GM23248 (cell line): Measurements from ENCODE around the gene DCDC1. TPM values are rescaled to one million over a fixed set of nuclear protein-coding genes. Genes with fewer than 3 reads are reported as not detected.

ENCODE experiments used
- DNase-seq: peaks from one replicate; pipeline ENCODE4 v3.0.0-alpha.2; 2015
- H2AFZ ChIP-seq: fragments of 200-600 bp; sonication (generic); 2 replicates; pipeline ENCODE4 v1.6.1; 2016; ENCODE audit warnings: antibody characterized with exemption
- H3F3A ChIP-seq: fragments of 200-600 bp; sonication (generic); 2 replicates; pipeline ENCODE4 v1.6.1; 2016; ENCODE audit warnings: mild to moderate bottlenecking, antibody characterized with exemption, mixed run types; ENCODE audit not compliant: insufficient read depth
- H3K27ac ChIP-seq: fragments of 200-600 bp; sonication (generic); 2 replicates; pipeline ENCODE4 v1.5.1; 2016; ENCODE audit warnings: mild to moderate bottlenecking
- H3K27me3 ChIP-seq: fragments of 200-600 bp; sonication (generic); replicated peaks from 2 replicates; pipeline ENCODE4 v1.6.1; 2016; ENCODE audit warnings: mild to moderate bottlenecking; ENCODE audit not compliant: insufficient read depth
- H3K36me3 ChIP-seq: fragments of 200-600 bp; sonication (generic); 2 replicates; pipeline ENCODE4 v1.6.1; 2016; ENCODE audit warnings: low read depth, mild to moderate bottlenecking
- H3K4me1 ChIP-seq: fragments of 200-600 bp; sonication (generic); 2 replicates; pipeline ENCODE4 v1.6.1; 2016; ENCODE audit warnings: mild to moderate bottlenecking; ENCODE audit not compliant: insufficient read depth
- H3K4me2 ChIP-seq: fragments of 200-600 bp; sonication (generic); one replicate; pipeline ENCODE4 v1.6.1; 2016; ENCODE audit warnings: mild to moderate bottlenecking; ENCODE audit not compliant: unreplicated experiment
- H3K4me3 ChIP-seq: fragments of 200-600 bp; sonication (generic); 2 replicates; pipeline ENCODE4 v1.5.1; 2016; ENCODE audit warnings: mild to moderate bottlenecking
- H3K79me2 ChIP-seq: fragments of 200-600 bp; sonication (generic); 2 replicates; pipeline ENCODE4 v1.6.1; 2016; ENCODE audit warnings: mild to moderate bottlenecking; ENCODE audit not compliant: insufficient read depth
- H3K9ac ChIP-seq: fragments of 200-600 bp; sonication (generic); 2 replicates; pipeline ENCODE4 v1.6.1; 2016; ENCODE audit warnings: mild to moderate bottlenecking
- H3K9me2 ChIP-seq: fragments of 200-600 bp; sonication (generic); 2 replicates; pipeline ENCODE4 v1.6.1; 2016; ENCODE audit warnings: mixed run types, mild to moderate bottlenecking, moderate library complexity; ENCODE audit not compliant: insufficient read depth
- H3K9me3 ChIP-seq: fragments of 200-600 bp; sonication (generic); one replicate; pipeline ENCODE4 v1.6.1; 2017; ENCODE audit warnings: low read depth
- H4K20me1 ChIP-seq: fragments of 200-600 bp; sonication (generic); 2 replicates; pipeline ENCODE4 v1.6.0; 2016; ENCODE audit not compliant: insufficient read depth
- EZH2 ChIP-seq: fragments of 200-600 bp; sonication (generic); IDR thresholded peaks from 2 replicates; pipeline ENCODE4 v1.6.1; 2018; ENCODE audit warnings: antibody characterized with exemption, mild to moderate bottlenecking; ENCODE audit not compliant: insufficient read depth, poor library complexity, severe bottlenecking
- EZH2phosphoT487 ChIP-seq: fragments of 200-600 bp; sonication (generic); IDR thresholded peaks from 2 replicates; pipeline ENCODE4 v1.6.1; 2018; ENCODE audit warnings: antibody characterized with exemption, moderate library complexity, mild to moderate bottlenecking, low read depth; ENCODE audit not compliant: insufficient read depth
- WGBS, 2 experiments: methylation state at CpG; one replicate each; pipeline ENCODE4 v1.1.6; 2015 to 2017; ENCODE audit warnings: low lambda C conversion rate in 2 of 2, low coverage in 1 of 2; ENCODE audit errors: missing lambda C conversion rate in 2 of 2; 5-methylcytosine and 5-hydroxymethylcytosine counted together
- in situ Hi-C: fragments of 300-500 bp; cut with MboI; formaldehyde crosslinking; loops from 2 replicates; pipeline ENCODE4 v1.15.0; 2020
- polyA plus RNA-seq: library from polyadenylated mRNA; unstranded; fragments of >200 nt; fragmentation: Nextera tagmentation; extraction: Ambion mirVana; gene quantifications from 2 replicates; pipeline ENCODE4 v1.2.1, GENCODE V29; 2016
- total RNA-seq: library from RNA; depleted of rRNA; stranded (reverse); fragments of >200 nt; shearing (Covaris generic); gene quantifications from 2 replicates; pipeline ENCODE4 v1.2.3, GENCODE V29; 2014

DCDC1 gene
- total and polyA plus RNA-seq, 2 experiments from 2014 or later: not detected

GRCh38 chr11:31404614-31405013 is 35.1 kb upstream of the DCDC1 start:
- Histone ChIP-seq H3K27me3 (no peaks in the 10 kb centered on the region), H3K9ac (no peak overlapping the region), H3K4me2 (no peak overlapping the region), H3F3A (0 out of 2 replicates have a peak, but pooled peaks cover 9% of the 10 kb centered on the region), H3K9me2 (no peaks in the 10 kb centered on the region), H3K27ac (no peak overlapping the region), H2AFZ (no peak overlapping the region), H3K79me2 (no peaks in the 10 kb centered on the region), H4K20me1 (no peaks in the 10 kb centered on the region), H3K9me3 (no peaks in the 10 kb centered on the region), H3K4me1 (peaks cover 14% of the 10 kb centered on the region), H3K4me3 (no peak overlapping the region), H3K36me3 (peaks cover 4% of the 10 kb centered on the region; the same call in 1 of the 2 replicates)
- no peak for DNase-seq
- in situ Hi-C loops: no loop called here
- TF ChIP-seq EZH2phosphoT487: no peak
- no peak for TF ChIP-seq EZH2

- no peak overlapping the region for H3K27ac ChIP-seq
- no peak for TF ChIP-seq EZH2phosphoT487
- TF ChIP-seq EZH2: no peak
- H3K9me3 ChIP-seq: no peaks in the 10 kb centered on the region
- in situ Hi-C loops: no loop called here
- no peak overlapping the region for H3K4me3 ChIP-seq
- no peaks in the 10 kb centered on the region for H3K4me1 ChIP-seq
- no peak overlapping the region for H3K4me2 ChIP-seq
- H3K79me2 ChIP-seq: no peaks in the 10 kb centered on the region
- H4K20me1 ChIP-seq: no peaks in the 10 kb centered on the region
- H3K9me2 ChIP-seq: no peaks in the 10 kb centered on the region
- no peak overlapping the region for H3K9ac ChIP-seq
- 36 to 38% methylated on average over 5 of the region's 5 CpGs for WGBS, 2 experiments
- H2AFZ ChIP-seq: no peak overlapping the region
- DNase-seq: peak; percentile 49
- H3K27me3 ChIP-seq: no peaks in the 10 kb centered on the region
- 0 out of 2 replicates have a peak, but pooled peaks cover 10% of the 10 kb centered on the region for H3F3A ChIP-seq
- peaks cover 4% of the 10 kb centered on the region; the same call in 1 of the 2 replicates for H3K36me3 ChIP-seq
Observed at GRCh38 chr11:31397239-31397834, 27.8 kb upstream of the DCDC1 start.

GRCh38 chr11:31387379-31387778 is 17.8 kb upstream of the DCDC1 start:
- no peak overlapping the region for H3K4me2 ChIP-seq
- H3K79me2 ChIP-seq: peaks cover 9% of the 10 kb centered on the region; the same call in 1 of the 2 replicates
- in situ Hi-C loops: no loop called here
- no peaks in the 10 kb centered on the region for H3K9me2 ChIP-seq
- no peaks in the 10 kb centered on the region for H3K4me1 ChIP-seq
- H3K9me3 ChIP-seq: no peaks in the 10 kb centered on the region
- H4K20me1 ChIP-seq: no peaks in the 10 kb centered on the region
- H2AFZ ChIP-seq: no peak overlapping the region
- no peak for DNase-seq
- no peak overlapping the region for H3K27ac ChIP-seq
- H3K9ac ChIP-seq: no peak overlapping the region
- H3F3A ChIP-seq: no peaks in the 10 kb centered on the region
- H3K27me3 ChIP-seq: no peaks in the 10 kb centered on the region
- H3K36me3 ChIP-seq: no peaks in the 10 kb centered on the region
- TF ChIP-seq EZH2phosphoT487 (no peak), EZH2 (no peak)
- H3K4me3 ChIP-seq: no peak overlapping the region
- 80 to 87% methylated on average over 2 of the region's 2 CpGs for WGBS, 2 experiments

GRCh38 chr11:31383116-31383515 is 13.6 kb upstream of the DCDC1 start:
- TF ChIP-seq EZH2 (no peak), EZH2phosphoT487 (no peak)
- in situ Hi-C loops: no loop called here
- 91 to 100% methylated on average over 1 of the region's 1 CpG for WGBS, 2 experiments
- H3K27ac ChIP-seq: no peak overlapping the region
- H3K9ac ChIP-seq: no peak overlapping the region
- no peaks in the 10 kb centered on the region for H3K27me3 ChIP-seq
- no peaks in the 10 kb centered on the region for H3K9me2 ChIP-seq
- no peaks in the 10 kb centered on the region for H3F3A ChIP-seq
- H3K79me2 ChIP-seq: peaks cover 17% of the 10 kb centered on the region
- H3K4me2 ChIP-seq: no peak overlapping the region
- H3K9me3 ChIP-seq: no peaks in the 10 kb centered on the region
- no peak for DNase-seq
- H4K20me1 ChIP-seq: no peaks in the 10 kb centered on the region; the same call in 1 of the 2 replicates
- H2AFZ ChIP-seq: no peak overlapping the region
- H3K36me3 ChIP-seq: no peaks in the 10 kb centered on the region
- no peaks in the 10 kb centered on the region for H3K4me1 ChIP-seq
- no peak overlapping the region for H3K4me3 ChIP-seq

GRCh38 chr11:31375879-31376278 is 6.3 kb upstream of the DCDC1 start:
- no peak overlapping the region for H2AFZ ChIP-seq
- no peaks in the 10 kb centered on the region for H3K9me3 ChIP-seq
- no peaks in the 10 kb centered on the region for H3K9me2 ChIP-seq
- WGBS, 2 experiments: 88 to 90% methylated on average over 5 of the region's 5 CpGs
- no peaks in the 10 kb centered on the region for H4K20me1 ChIP-seq
- TF ChIP-seq EZH2: no peak
- no peak for TF ChIP-seq EZH2phosphoT487
- in situ Hi-C loops: no loop called here
- no peak overlapping the region for H3K27ac ChIP-seq
- peaks cover 1% of the 10 kb centered on the region; the same call in 1 of the 2 replicates for H3K4me1 ChIP-seq
- no peak for DNase-seq
- peaks cover 36% of the 10 kb centered on the region for H3K79me2 ChIP-seq
- H3K27me3 ChIP-seq: no peaks in the 10 kb centered on the region
- no peaks in the 10 kb centered on the region for H3F3A ChIP-seq
- H3K4me3 ChIP-seq: no peak overlapping the region
- no peak overlapping the region for H3K9ac ChIP-seq
- H3K4me2 ChIP-seq: no peak overlapping the region
- no peaks in the 10 kb centered on the region for H3K36me3 ChIP-seq
